ENCODE results near the gene RXRB. TPM values are rescaled to one million over a fixed set of nuclear protein-coding genes. Genes with fewer than 3 reads are reported as not detected.

Gene RXRB
- polyA plus RNA-seq, 3 donors: 4.5 to 74.5 (median 5.1) TPM

DNA sequence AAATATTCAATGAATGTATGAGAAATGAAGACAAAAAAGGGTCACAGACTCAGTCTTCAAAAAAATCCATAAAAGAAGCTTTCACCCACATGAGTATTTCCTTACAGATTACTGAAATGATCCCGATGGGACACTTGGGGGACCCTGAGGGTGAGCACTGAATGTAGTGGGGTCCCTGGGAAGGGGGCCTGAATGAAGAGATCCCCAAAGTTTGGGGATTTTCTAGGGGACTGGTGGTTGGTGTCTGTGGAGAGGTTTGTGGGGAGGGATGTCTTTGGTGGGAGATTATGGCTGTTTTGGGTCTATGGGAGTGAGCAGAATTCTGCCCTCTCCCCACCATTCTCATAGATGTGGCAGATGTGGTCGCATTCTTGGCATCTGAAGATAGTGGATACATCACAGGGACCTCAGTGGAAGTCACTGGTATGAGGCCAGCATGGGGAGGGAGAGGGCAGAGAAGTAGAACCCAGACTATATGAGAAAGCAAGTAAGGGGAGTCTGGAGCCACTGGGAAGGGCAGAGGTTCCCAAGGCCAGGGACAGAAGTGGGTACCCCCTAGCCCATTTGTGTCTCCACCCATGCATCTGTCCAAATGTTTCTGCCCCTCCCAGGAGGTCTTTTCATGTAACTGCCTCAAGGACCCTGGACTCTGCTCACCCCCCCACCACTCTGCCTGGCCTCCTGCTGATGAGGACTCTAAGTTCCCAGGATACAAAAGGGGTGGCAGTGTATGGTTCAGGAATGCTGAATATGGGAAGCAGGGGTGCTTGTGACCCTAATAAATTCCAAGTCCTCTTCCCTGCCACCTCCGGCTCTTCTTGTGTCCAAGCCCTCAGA, 5.8 kb upstream of the RXRB start:
- H2AFZ ChIP-seq (ENCODE audit: insufficient read depth, low read depth, low read length, poor library complexity, severe bottlenecking): no peak overlapping the region
- no peak overlapping the region for H3K4me3 Mint-ChIP-seq
- intact Hi-C loops (cut with micrococcal nuclease): loop anchor here in 1 of 2 donors (10.0 kb wide), 1 partner anchor 209 kb away; the partner anchor contains the start of genes CUTA and PHF1
- peak overlapping the region in 4 of 7 donors; percentile 2 to 58 (median 18) for H3K27ac Mint-ChIP-seq
- H3K4me2 ChIP-seq (replicated peaks; ENCODE audit: extremely low read depth, low read length, poor library complexity, severe bottlenecking): no peak overlapping the region
- H3K9ac ChIP-seq (ENCODE audit: insufficient read depth, low read length, poor library complexity, severe bottlenecking): no peak overlapping the region
- no peak overlapping the region for H3K4me3 ChIP-seq (replicated peaks in 1 of 3; ENCODE audit: low read depth in 2 of 3, low read length in 3 of 3)
- peaks cover 33 to 39% of the 10 kb centered on the region in 2 donors for H3K36me3 Mint-ChIP-seq
- H3K4me1 ChIP-seq (ENCODE audit: control insufficient read depth in 1 of 2, insufficient read depth in 2 of 2, low read length in 2 of 2): peaks cover 35 to 52% of the 10 kb centered on the region in 2 donors
- peaks cover 13% of the 10 kb centered on the region for H4K20me1 ChIP-seq (ENCODE audit: insufficient read depth, low read length)
- peaks cover 0 to 3% (median 0%) of the 10 kb centered on the region in 7 donors for H3K9me3 Mint-ChIP-seq
- H3K4me1 Mint-ChIP-seq: peaks cover 46% of the 10 kb centered on the region
- peaks cover 30 to 38% of the 10 kb centered on the region in 2 donors for H3K36me3 ChIP-seq (replicated peaks in 1 of 2; ENCODE audit: control insufficient read depth in 1 of 2, insufficient read depth in 2 of 2, low read length in 2 of 2)
- no peak overlapping the region for H3K27ac ChIP-seq (ENCODE audit: low read depth in 1 of 2, low read length in 2 of 2)
- peaks cover 20% of the 10 kb centered on the region for H3K79me2 ChIP-seq (ENCODE audit: insufficient read depth, low read length)
- DNase-seq: no peak
- TF ChIP-seq, protein P1, sequence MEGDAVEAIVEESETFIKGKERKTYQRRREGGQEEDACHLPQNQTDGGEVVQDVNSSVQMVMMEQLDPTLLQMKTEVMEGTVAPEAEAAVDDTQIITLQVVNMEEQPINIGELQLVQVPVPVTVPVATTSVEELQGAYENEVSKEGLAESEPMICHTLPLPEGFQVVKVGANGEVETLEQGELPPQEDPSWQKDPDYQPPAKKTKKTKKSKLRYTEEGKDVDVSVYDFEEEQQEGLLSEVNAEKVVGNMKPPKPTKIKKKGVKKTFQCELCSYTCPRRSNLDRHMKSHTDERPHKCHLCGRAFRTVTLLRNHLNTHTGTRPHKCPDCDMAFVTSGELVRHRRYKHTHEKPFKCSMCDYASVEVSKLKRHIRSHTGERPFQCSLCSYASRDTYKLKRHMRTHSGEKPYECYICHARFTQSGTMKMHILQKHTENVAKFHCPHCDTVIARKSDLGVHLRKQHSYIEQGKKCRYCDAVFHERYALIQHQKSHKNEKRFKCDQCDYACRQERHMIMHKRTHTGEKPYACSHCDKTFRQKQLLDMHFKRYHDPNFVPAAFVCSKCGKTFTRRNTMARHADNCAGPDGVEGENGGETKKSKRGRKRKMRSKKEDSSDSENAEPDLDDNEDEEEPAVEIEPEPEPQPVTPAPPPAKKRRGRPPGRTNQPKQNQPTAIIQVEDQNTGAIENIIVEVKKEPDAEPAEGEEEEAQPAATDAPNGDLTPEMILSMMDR (IDR thresholded peaks at IDR 0.05): no peak
- no peaks in the 10 kb centered on the region for H3K9me3 ChIP-seq (replicated peaks in 1 of 2; ENCODE audit: control insufficient read depth in 1 of 2, insufficient read depth in 1 of 2, low read length in 2 of 2)
- H3K27me3 Mint-ChIP-seq (ENCODE audit: low read depth in 3 of 3): peaks cover 0 to 13% (median 12%) of the 10 kb centered on the region in 3 donors
- H3K27me3 ChIP-seq (ENCODE audit: control insufficient read depth in 2 of 2, insufficient read depth in 2 of 2, low read length in 2 of 2): no peaks in the 10 kb centered on the region
- WGBS (ENCODE audit: insufficient coverage): no CpG with 5 or more reads among the region's 3 CpGs

DNA sequence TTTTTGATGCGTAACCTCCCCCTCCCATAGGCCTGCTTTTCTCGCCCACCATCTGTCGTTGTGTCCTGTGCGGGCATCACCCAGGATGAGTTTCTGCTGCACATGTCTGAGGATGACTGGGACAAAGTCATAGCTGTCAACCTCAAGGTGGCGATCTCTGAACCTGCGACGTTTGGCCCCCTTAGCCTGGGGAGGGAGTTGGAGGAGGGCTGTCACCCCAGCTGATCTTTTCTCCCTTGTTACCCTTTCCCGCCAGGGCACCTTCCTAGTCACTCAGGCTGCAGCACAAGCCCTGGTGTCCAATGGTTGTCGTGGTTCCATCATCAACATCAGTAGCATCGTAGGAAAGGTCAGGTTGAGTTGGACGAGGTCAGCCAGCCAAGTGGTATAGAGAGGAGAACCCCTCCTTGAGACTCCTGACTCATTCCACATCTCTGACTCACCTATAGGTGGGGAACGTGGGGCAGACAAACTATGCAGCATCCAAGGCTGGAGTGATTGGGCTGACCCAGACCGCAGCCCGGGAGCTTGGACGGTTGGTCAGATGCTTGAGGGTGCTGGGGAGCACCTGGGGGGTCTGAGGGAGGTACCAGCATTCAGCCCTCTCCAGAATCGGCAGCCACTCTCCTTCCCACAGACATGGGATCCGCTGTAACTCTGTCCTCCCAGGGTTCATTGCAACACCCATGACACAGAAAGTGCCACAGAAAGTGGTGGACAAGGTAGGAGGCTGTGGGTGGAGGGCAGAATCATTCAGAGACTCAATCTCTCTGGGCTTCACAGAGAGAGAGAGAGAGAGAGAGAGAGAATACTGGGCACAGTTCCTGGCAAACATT, 4.9 kb upstream of the RXRB start:
- Histone ChIP-seq H3K27ac (ENCODE audit: low read depth in 1 of 2, low read length in 2 of 2) (no peak overlapping the region), H3K4me1 (ENCODE audit: control insufficient read depth in 1 of 2, insufficient read depth in 2 of 2, low read length in 2 of 2) (peaks cover 38 to 56% of the 10 kb centered on the region in 2 donors), H3K9ac (ENCODE audit: insufficient read depth, low read length, poor library complexity, severe bottlenecking) (peak overlapping the region; percentile 56), H3K4me3 (replicated peaks in 1 of 3; ENCODE audit: low read depth in 2 of 3, low read length in 3 of 3) (peak overlapping the region; percentile 62 to 84 (median 74)), H3K79me2 (ENCODE audit: insufficient read depth, low read length) (peaks cover 27% of the 10 kb centered on the region), H3K9me3 (replicated peaks in 1 of 2; ENCODE audit: control insufficient read depth in 1 of 2, insufficient read depth in 1 of 2, low read length in 2 of 2) (no peaks in the 10 kb centered on the region), H3K4me2 (replicated peaks; ENCODE audit: extremely low read depth, low read length, poor library complexity, severe bottlenecking) (peak overlapping the region; percentile 90), H3K36me3 (replicated peaks in 1 of 2; ENCODE audit: control insufficient read depth in 1 of 2, insufficient read depth in 2 of 2, low read length in 2 of 2) (peaks cover 27 to 31% of the 10 kb centered on the region in 2 donors), H3K27me3 (ENCODE audit: control insufficient read depth in 2 of 2, insufficient read depth in 2 of 2, low read length in 2 of 2) (no peaks in the 10 kb centered on the region), H4K20me1 (ENCODE audit: insufficient read depth, low read length) (peaks cover 13% of the 10 kb centered on the region), H2AFZ (ENCODE audit: insufficient read depth, low read depth, low read length, poor library complexity, severe bottlenecking) (peak overlapping the region; percentile 84)
- H3K9me3 Mint-ChIP-seq: peaks cover 0 to 3% (median 0%) of the 10 kb centered on the region in 7 donors
- no CpG with 5 or more reads among the region's 17 CpGs for WGBS (ENCODE audit: insufficient coverage)
- peaks cover 0 to 13% (median 12%) of the 10 kb centered on the region in 3 donors for H3K27me3 Mint-ChIP-seq (ENCODE audit: low read depth in 3 of 3)
- intact Hi-C loops (cut with micrococcal nuclease): loop anchor here in 1 of 2 donors (10.0 kb wide), 1 partner anchor 209 kb away; the partner anchor contains the start of genes CUTA and PHF1
- peak in 1 of 3 donors; percentile 62 for DNase-seq
- TF ChIP-seq, protein P1 (IDR thresholded peaks at IDR 0.05): no peak
- peak overlapping the region in 5 of 7 donors; percentile 12 to 77 (median 66) for H3K27ac Mint-ChIP-seq
- peaks cover 51% of the 10 kb centered on the region for H3K4me1 Mint-ChIP-seq
- H3K36me3 Mint-ChIP-seq: peaks cover 29 to 35% of the 10 kb centered on the region in 2 donors
- H3K4me3 Mint-ChIP-seq: peak overlapping the region; percentile 83 to 90
